Measurements from ENCODE around the gene XAF1.
"Not testable (repeated sequence)": the region's sequence is repeated elsewhere in the genome, so short reads cannot be mapped to it uniquely, and the experiment has no call there.

XAF1 gene

GRCh38 chr17:6716736-6717135 is 39.1 kb upstream of the XAF1 start:
- Histone ChIP-seq H3K36me3 (ENCODE audit: insufficient read depth) (no peaks in the 10 kb centered on the region), H4K20me1 (ENCODE audit: insufficient read depth) (no peaks in the 10 kb centered on the region), H3K79me2 (ENCODE audit: insufficient read depth, low read depth) (no peaks in the 10 kb centered on the region), H3K4me2 (no peak overlapping the region), H3K27ac (no peak overlapping the region), H2AFZ (ENCODE audit: low read depth) (no peak overlapping the region), H3K9ac (no peak overlapping the region), H3K4me3 (IDR thresholded peaks at IDR 0.05; ENCODE audit: insufficient read depth, low read depth, low read length) (no peak overlapping the region), H3K4me1 (ENCODE audit: low read depth, poor library complexity, severe bottlenecking) (no peaks in the 10 kb centered on the region), H3K27me3 (ENCODE audit: insufficient read depth, low read depth) (no peaks in the 10 kb centered on the region)
- no peak for TF ChIP-seq CTCF (conservative IDR thresholded peaks at IDR 0.05; ENCODE audit: low read depth, low read length)

GRCh38 chr17:6721744-6722143 is 34.1 kb upstream of the XAF1 start:
- Histone ChIP-seq H3K4me2 (no peak overlapping the region), H3K27me3 (ENCODE audit: insufficient read depth, low read depth) (no peaks in the 10 kb centered on the region), H4K20me1 (ENCODE audit: insufficient read depth) (no peaks in the 10 kb centered on the region), H3K9ac (no peak overlapping the region), H3K36me3 (ENCODE audit: insufficient read depth) (no peaks in the 10 kb centered on the region), H3K4me1 (ENCODE audit: low read depth, poor library complexity, severe bottlenecking) (no peaks in the 10 kb centered on the region), H3K27ac (no peak overlapping the region), H2AFZ (ENCODE audit: low read depth) (no peak overlapping the region), H3K4me3 (IDR thresholded peaks at IDR 0.05; ENCODE audit: insufficient read depth, low read depth, low read length) (no peak overlapping the region), H3K79me2 (ENCODE audit: insufficient read depth, low read depth) (no peaks in the 10 kb centered on the region)
- TF ChIP-seq CTCF (conservative IDR thresholded peaks at IDR 0.05; ENCODE audit: low read depth, low read length) = no peak

DNA sequence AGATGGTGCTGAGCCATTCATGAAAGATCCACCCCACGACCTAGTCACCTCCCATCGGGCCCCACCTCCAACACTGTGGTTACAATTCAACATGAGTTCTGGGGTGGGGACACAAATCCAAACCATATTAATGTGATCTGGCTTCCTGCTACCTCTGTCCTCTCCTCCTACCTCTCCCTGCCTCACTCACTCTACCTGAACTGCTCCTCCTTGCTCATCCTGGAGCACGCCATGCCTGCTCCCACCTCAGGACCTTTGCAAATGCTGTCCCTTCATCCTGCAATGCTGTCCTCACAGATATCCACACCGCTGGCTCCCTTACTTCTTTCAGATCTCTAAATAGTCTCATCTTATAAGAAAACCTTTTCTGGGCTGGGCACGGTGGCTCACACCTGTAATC is 31.8 kb upstream of the XAF1 start:
- no peak overlapping the region for H3K4me2 ChIP-seq
- no peak overlapping the region for H3K4me3 ChIP-seq (IDR thresholded peaks at IDR 0.05; ENCODE audit: insufficient read depth, low read depth, low read length)
- H3K36me3 ChIP-seq (ENCODE audit: insufficient read depth) = no peaks in the 10 kb centered on the region
- no peak for TF ChIP-seq CTCF (conservative IDR thresholded peaks at IDR 0.05; ENCODE audit: low read depth, low read length)
- no peaks in the 10 kb centered on the region for H3K79me2 ChIP-seq (ENCODE audit: insufficient read depth, low read depth)
- no peaks in the 10 kb centered on the region for H4K20me1 ChIP-seq (ENCODE audit: insufficient read depth)
- H2AFZ ChIP-seq (ENCODE audit: low read depth) = no peak overlapping the region
- H3K27ac ChIP-seq = no peak overlapping the region
- H3K27me3 ChIP-seq (ENCODE audit: insufficient read depth, low read depth) = no peaks in the 10 kb centered on the region
- H3K4me1 ChIP-seq (ENCODE audit: low read depth, poor library complexity, severe bottlenecking) = no peaks in the 10 kb centered on the region
- no peak overlapping the region for H3K9ac ChIP-seq

GRCh38 chr17:6729531-6729930 is 26.3 kb upstream of the XAF1 start:
- no peaks in the 10 kb centered on the region for H4K20me1 ChIP-seq (ENCODE audit: insufficient read depth)
- no peak overlapping the region for H3K4me3 ChIP-seq (IDR thresholded peaks at IDR 0.05; ENCODE audit: insufficient read depth, low read depth, low read length)
- no peak overlapping the region for H3K4me2 ChIP-seq
- H3K4me1 ChIP-seq (ENCODE audit: low read depth, poor library complexity, severe bottlenecking) = no peaks in the 10 kb centered on the region
- TF ChIP-seq CTCF (conservative IDR thresholded peaks at IDR 0.05; ENCODE audit: low read depth, low read length) = no peak
- H3K9ac ChIP-seq = no peak overlapping the region
- H3K79me2 ChIP-seq (ENCODE audit: insufficient read depth, low read depth) = no peaks in the 10 kb centered on the region
- H2AFZ ChIP-seq (ENCODE audit: low read depth) = no peak overlapping the region
- no peaks in the 10 kb centered on the region for H3K27me3 ChIP-seq (ENCODE audit: insufficient read depth, low read depth)
- H3K36me3 ChIP-seq (ENCODE audit: insufficient read depth) = no peaks in the 10 kb centered on the region
- H3K27ac ChIP-seq = no peak overlapping the region

- H3K79me2 ChIP-seq (ENCODE audit: insufficient read depth, low read depth); H3K4me1 ChIP-seq (ENCODE audit: low read depth, poor library complexity, severe bottlenecking); H2AFZ ChIP-seq (ENCODE audit: low read depth); H3K27me3 ChIP-seq (ENCODE audit: insufficient read depth, low read depth); H3K4me3 ChIP-seq (IDR thresholded peaks at IDR 0.05; ENCODE audit: insufficient read depth, low read depth, low read length); H3K9ac ChIP-seq; H3K27ac ChIP-seq; H3K4me2 ChIP-seq; H4K20me1 ChIP-seq (ENCODE audit: insufficient read depth); H3K36me3 ChIP-seq (ENCODE audit: insufficient read depth): not testable (repeated sequence)
These were observed 9.2 kb upstream of the XAF1 start for GRCh38 chr17:6746665-6747064.
